Measurements from ENCODE around the gene TFR2. TPM values are rescaled to one million over a fixed set of nuclear protein-coding genes. Genes with fewer than 3 reads are reported as not detected.

The TFR2 gene
- total RNA-seq, 3 donors from 2014 or later, result 0.48 TPM; not detected in 2

DNA sequence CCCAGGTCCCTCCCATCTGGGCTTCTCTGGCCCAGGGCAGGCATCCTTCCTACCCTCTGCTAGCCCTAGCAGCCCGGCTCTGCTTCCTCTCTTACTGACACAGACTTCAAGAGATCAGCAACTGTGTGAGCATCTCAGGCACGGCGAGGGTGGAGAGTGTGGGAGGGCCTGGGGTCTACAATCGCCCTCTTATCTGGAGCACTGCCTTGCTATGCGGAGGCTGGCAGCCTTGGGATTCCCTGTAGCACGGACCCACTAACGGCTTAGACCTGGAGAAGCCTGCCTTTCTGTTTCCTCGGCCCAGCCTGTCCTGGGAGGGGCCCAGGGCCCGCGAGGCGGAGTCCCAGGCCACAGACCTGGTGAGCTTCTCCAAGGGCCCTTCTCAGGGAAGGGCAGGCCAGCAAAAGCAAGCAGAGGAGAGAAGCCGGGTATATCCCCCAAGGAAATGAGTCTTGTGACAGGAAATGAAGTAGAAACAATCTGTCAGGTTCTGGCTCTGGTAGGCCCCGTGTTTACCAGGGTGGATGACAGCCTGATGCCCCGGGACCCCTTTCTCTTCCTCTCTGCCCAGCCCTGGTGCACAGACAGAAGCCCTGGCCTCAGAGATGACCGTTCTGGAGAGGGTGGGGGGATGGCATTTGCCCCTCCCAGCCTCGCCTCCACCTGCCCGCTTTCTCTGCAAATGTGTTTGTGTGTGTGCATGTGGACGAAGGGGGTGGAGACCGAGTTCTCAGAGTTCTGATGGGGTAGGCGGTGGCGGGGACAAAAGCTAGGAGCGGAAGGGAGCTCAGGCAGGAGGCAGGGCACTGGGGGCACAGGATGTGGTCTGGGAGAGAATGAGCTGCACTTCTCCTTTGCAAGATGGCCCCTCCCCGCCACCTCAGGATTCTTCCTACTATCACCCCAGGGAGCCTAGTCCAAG is 58.0 kb downstream of the TFR2 start:
- Histone ChIP-seq H3K4me1 (peaks cover 5 to 23% of the 10 kb centered on the region in 2 donors), H3K4me3 (peak overlapping the region; percentile 91 to 97 (median 95)), H3K27ac (peak overlapping the region; percentile 98 to 99), H3K27me3 (no peaks in the 10 kb centered on the region), H3K9me3 (no peaks in the 10 kb centered on the region), H3K36me3 (peaks cover 7% of the 10 kb centered on the region)
- intact Hi-C loops (cut with DNase I; ENCODE audit: low total_unique reads), result no loop called here
- TF ChIP-seq, protein P1, sequence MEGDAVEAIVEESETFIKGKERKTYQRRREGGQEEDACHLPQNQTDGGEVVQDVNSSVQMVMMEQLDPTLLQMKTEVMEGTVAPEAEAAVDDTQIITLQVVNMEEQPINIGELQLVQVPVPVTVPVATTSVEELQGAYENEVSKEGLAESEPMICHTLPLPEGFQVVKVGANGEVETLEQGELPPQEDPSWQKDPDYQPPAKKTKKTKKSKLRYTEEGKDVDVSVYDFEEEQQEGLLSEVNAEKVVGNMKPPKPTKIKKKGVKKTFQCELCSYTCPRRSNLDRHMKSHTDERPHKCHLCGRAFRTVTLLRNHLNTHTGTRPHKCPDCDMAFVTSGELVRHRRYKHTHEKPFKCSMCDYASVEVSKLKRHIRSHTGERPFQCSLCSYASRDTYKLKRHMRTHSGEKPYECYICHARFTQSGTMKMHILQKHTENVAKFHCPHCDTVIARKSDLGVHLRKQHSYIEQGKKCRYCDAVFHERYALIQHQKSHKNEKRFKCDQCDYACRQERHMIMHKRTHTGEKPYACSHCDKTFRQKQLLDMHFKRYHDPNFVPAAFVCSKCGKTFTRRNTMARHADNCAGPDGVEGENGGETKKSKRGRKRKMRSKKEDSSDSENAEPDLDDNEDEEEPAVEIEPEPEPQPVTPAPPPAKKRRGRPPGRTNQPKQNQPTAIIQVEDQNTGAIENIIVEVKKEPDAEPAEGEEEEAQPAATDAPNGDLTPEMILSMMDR (IDR thresholded peaks at IDR 0.05), result no peak
- TF ChIP-seq POLR2A (IDR thresholded peaks at IDR 0.05), result no peak
- no peak for TF ChIP-seq POLR2AphosphoS5 (IDR thresholded peaks at IDR 0.05)
- peak in 1 of 2 donors; percentile 52 for DNase-seq (ENCODE audit: low spot score in 2 of 2)

GRCh38 chr7:100582650-100583049 is 58.7 kb downstream of the TFR2 start:
- peaks cover 5 to 23% of the 10 kb centered on the region in 2 donors for H3K4me1 ChIP-seq
- peak overlapping the region; percentile 98 to 99 for H3K27ac ChIP-seq
- no peaks in the 10 kb centered on the region for H3K9me3 ChIP-seq
- H3K4me3 ChIP-seq, result peak overlapping the region in 2 of 3 donors; percentile 91 to 97
- no peak for DNase-seq (ENCODE audit: low spot score in 2 of 2)
- intact Hi-C loops (cut with DNase I; ENCODE audit: low total_unique reads), result no loop called here
- no peak for TF ChIP-seq POLR2A (IDR thresholded peaks at IDR 0.05)
- TF ChIP-seq POLR2AphosphoS5 (IDR thresholded peaks at IDR 0.05), result no peak
- TF ChIP-seq, protein P1 (IDR thresholded peaks at IDR 0.05), result no peak
- H3K27me3 ChIP-seq, result no peaks in the 10 kb centered on the region
- peaks cover 7% of the 10 kb centered on the region for H3K36me3 ChIP-seq

DNA sequence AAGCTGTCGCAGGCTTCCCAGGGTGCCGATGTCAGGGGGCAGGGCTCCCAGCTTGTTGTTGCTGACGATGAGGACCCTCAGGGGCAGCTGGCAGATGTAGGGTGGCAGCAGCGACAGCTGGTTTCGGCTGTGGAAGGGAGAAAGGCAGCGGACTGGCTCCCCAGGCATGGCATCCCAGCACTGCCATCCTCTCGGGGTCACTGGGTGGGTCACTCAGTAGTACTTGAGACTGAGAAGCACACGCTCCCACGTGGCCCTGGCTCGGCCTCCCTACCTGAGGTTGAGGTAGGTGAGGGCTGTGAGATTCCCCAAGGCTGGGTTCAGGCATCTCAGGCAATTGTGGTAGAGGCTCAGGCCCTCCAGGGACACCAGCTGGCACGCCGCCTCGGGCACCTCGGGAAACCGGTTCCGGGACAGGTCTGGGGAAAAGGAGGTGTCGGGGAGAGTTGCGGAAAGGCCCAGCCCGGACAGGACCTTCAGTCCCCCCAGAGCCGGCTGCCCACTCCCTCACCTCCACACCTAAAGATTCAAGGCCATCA is 59.2 kb downstream of the TFR2 start:
- peak; percentile 58 to 79 for DNase-seq (ENCODE audit: low spot score in 2 of 2)
- Histone ChIP-seq H3K27ac (peak overlapping the region; percentile 98 to 99), H3K27me3 (no peaks in the 10 kb centered on the region), H3K4me1 (peaks cover 5 to 23% of the 10 kb centered on the region in 2 donors), H3K9me3 (no peaks in the 10 kb centered on the region), H3K36me3 (peaks cover 7% of the 10 kb centered on the region), H3K4me3 (peak overlapping the region in 1 of 3 donors; percentile 91)
- intact Hi-C loops (cut with DNase I; ENCODE audit: low total_unique reads), result no loop called here
- TF ChIP-seq, protein P1 (IDR thresholded peaks at IDR 0.05), result no peak
- TF ChIP-seq POLR2A (IDR thresholded peaks at IDR 0.05) (no peak), POLR2AphosphoS5 (IDR thresholded peaks at IDR 0.05) (peak in 1 of 3 donors; percentile 37)

- Histone ChIP-seq H3K36me3 (peaks cover 7% of the 10 kb centered on the region), H3K27ac (no peak overlapping the region), H3K9me3 (no peaks in the 10 kb centered on the region), H3K4me1 (peaks cover 5 to 23% of the 10 kb centered on the region in 2 donors), H3K27me3 (no peaks in the 10 kb centered on the region), H3K4me3 (no peak overlapping the region)
- intact Hi-C loops (cut with DNase I; ENCODE audit: low total_unique reads), result no loop called here
- TF ChIP-seq POLR2AphosphoS5 (IDR thresholded peaks at IDR 0.05), result no peak
- TF ChIP-seq, protein P1 (IDR thresholded peaks at IDR 0.05), result no peak
- DNase-seq (ENCODE audit: low spot score in 2 of 2), result no peak
These were observed 60.7 kb downstream of the TFR2 start for GRCh38 chr7:100580466-100581283.

All from breast epithelium (tissue), 4 donors.